Breast epithelium (tissue), 3 donors: ENCODE measurements around the gene TVP23B.
"Not testable (repeated sequence)": the region's sequence is repeated elsewhere in the genome, so short reads cannot be mapped to it uniquely, and the experiment has no call there.

Experiments used
- POLR2A ChIP-seq: fragments of 450-650 bp; IDR thresholded peaks from one replicate; pipeline ENCODE4 v1.6.1; 2016; ENCODE audit warnings: antibody characterized with exemption, mild to moderate bottlenecking, moderate library complexity
- POLR2AphosphoS5 ChIP-seq, 3 donors: sonication (generic); formaldehyde crosslinking; IDR thresholded peaks; one replicate each; pipeline ENCODE4 v1.6.1; 2017; ENCODE audit warnings: antibody characterized with exemption in 3 of 3
- TF ChIP-seq, protein P1 (sequence below), 3 donors: fragments of 450-650 bp; IDR thresholded peaks; one replicate each; pipeline ENCODE4 v1.5.1; 2016 to 2017; ENCODE audit warnings: antibody characterized with exemption in 3 of 3, mild to moderate bottlenecking in 3 of 3, moderate library complexity in 3 of 3

DNA sequence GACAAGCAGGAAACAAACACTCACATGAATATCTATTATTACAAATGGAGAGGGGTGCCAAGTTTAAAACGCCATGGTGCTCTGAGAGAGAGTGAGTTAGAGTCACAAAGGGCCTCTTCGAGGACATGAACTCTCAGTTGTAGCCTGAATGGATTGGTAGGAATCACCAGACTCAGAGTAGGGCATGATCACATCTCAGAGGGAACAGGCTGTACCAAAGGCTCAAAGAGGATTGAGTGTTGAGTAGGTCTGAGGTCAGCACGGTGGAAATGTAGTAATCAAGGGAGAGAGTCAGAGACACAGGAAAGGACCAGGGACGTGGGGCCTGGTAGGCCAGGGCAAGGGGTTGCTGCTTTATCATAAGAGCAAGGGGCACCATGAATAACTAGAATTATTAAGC, 47.6 kb upstream of the TVP23B start:
- not testable (repeated sequence) for TF ChIP-seq POLR2A; POLR2AphosphoS5 (IDR thresholded peaks at IDR 0.05)
- TF ChIP-seq, protein P1, sequence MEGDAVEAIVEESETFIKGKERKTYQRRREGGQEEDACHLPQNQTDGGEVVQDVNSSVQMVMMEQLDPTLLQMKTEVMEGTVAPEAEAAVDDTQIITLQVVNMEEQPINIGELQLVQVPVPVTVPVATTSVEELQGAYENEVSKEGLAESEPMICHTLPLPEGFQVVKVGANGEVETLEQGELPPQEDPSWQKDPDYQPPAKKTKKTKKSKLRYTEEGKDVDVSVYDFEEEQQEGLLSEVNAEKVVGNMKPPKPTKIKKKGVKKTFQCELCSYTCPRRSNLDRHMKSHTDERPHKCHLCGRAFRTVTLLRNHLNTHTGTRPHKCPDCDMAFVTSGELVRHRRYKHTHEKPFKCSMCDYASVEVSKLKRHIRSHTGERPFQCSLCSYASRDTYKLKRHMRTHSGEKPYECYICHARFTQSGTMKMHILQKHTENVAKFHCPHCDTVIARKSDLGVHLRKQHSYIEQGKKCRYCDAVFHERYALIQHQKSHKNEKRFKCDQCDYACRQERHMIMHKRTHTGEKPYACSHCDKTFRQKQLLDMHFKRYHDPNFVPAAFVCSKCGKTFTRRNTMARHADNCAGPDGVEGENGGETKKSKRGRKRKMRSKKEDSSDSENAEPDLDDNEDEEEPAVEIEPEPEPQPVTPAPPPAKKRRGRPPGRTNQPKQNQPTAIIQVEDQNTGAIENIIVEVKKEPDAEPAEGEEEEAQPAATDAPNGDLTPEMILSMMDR (IDR thresholded peaks at IDR 0.05), result not testable (repeated sequence)
